ENCODE measurements around the gene ATXN7L3.

DNA sequence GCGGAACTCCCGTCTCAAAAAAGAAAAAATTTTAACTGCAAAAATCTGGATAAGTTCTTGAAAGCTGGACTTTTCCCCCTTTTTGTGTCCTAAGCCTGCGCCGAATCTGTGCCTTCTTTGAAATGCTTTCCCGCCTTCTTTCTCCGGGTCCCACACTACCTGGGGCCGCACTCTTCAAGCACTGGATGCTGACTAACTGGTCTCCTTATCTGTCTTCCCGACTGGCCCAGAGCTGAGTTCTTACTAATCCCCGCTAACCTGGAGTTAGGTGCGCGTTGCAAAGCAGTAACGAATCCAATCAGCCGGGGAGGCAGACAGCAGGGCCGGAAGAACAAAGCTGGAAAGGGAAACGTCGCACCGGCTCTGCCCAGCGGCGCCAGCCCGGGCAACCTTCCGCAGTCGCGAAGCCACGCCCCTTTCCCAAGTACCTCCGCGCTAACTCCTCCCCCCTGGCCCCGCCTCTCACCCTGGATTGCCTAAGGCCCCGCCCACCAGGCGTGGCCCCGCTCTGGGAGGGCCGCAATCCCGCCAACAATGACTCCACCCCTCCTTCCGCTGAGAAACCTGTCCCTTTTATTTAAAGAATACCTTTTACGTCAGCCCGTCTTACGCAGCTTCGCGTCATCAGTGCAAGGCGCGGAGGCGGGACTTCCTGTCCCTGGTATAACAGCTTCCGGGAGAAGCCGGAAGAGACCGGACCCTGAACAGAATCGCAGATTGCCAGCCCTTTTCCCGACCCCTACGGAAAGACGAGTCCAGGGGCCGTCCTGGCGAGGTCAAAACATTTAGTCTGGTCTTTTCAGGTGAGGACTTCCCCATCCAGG is 13.2 kb downstream of the ATXN7L3 start, which contains the start of gene TMUB2:
- TF ChIP-seq, protein P1, sequence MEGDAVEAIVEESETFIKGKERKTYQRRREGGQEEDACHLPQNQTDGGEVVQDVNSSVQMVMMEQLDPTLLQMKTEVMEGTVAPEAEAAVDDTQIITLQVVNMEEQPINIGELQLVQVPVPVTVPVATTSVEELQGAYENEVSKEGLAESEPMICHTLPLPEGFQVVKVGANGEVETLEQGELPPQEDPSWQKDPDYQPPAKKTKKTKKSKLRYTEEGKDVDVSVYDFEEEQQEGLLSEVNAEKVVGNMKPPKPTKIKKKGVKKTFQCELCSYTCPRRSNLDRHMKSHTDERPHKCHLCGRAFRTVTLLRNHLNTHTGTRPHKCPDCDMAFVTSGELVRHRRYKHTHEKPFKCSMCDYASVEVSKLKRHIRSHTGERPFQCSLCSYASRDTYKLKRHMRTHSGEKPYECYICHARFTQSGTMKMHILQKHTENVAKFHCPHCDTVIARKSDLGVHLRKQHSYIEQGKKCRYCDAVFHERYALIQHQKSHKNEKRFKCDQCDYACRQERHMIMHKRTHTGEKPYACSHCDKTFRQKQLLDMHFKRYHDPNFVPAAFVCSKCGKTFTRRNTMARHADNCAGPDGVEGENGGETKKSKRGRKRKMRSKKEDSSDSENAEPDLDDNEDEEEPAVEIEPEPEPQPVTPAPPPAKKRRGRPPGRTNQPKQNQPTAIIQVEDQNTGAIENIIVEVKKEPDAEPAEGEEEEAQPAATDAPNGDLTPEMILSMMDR (IDR thresholded peaks at IDR 0.05): no peak
- peak; percentile 82 to 91 for TF ChIP-seq POLR2A (IDR thresholded peaks at IDR 0.05)
